CD4-positive, alpha-beta T cell (primary cell): Measurements from ENCODE around the gene GRK3. TPM values are rescaled to one million over a fixed set of nuclear protein-coding genes. Genes with fewer than 3 reads are reported as not detected.

Experiments used
- ATAC-seq: fragments of 200-7000 bp; cut with Tn5 transposase; one replicate; pipeline ENCODE4 v1.10.0; 2022; ENCODE audit warnings: mild to moderate bottlenecking; ENCODE audit not compliant: poor library complexity
- CTCF ChIA-PET: fragments of 350-600 bp; sonication (Branson Sonifier 250); formaldehyde crosslinking; loops from one replicate; lab custom pipeline; 2021; ENCODE audit warnings: antibody characterized with exemption, inconsistent platforms; lab: Charles Lee
- POLR2A ChIA-PET: fragments of 350-600 bp; sonication (Branson Sonifier 250); formaldehyde crosslinking; loops from one replicate; lab custom pipeline; 2021; ENCODE audit warnings: antibody characterized with exemption, inconsistent platforms; lab: Charles Lee
- DNase-seq, 14 experiments: peaks; one replicate each; pipeline ENCODE4 v3.0.0-alpha.2; 2013 to 2020; ENCODE audit warnings: mixed read lengths in 2 of 14
- H3K27ac ChIP-seq, 2 donors: one replicate each; pipeline versions ENCODE4 v1.5.1 to v1.7.0; 2013; ENCODE audit warnings: low read length in 2 of 2, low read depth in 1 of 2, mild to moderate bottlenecking in 1 of 2
- H3K27me3 ChIP-seq, 2 experiments: 1 replicate in 1 of 2; 2 replicates in 1 of 2; pipeline versions ENCODE4 v1.6.1 to v1.7.0; 2013; ENCODE audit warnings: low read length in 2 of 2, control low read depth in 1 of 2, mild to moderate bottlenecking in 1 of 2, moderate library complexity in 1 of 2; ENCODE audit not compliant: insufficient read depth in 2 of 2, control insufficient read depth in 1 of 2
- H3K36me3 ChIP-seq: one replicate; pipeline ENCODE4 v1.6.1; 2013; ENCODE audit warnings: low read length, control low read depth; ENCODE audit not compliant: insufficient read depth
- H3K4me1 ChIP-seq: one replicate; pipeline ENCODE4 v1.6.1; 2013; ENCODE audit warnings: low read length, control low read depth; ENCODE audit not compliant: insufficient read depth
- H3K4me3 ChIP-seq: one replicate; pipeline ENCODE4 v1.5.1; 2013; ENCODE audit warnings: mild to moderate bottlenecking, low read length, moderate library complexity
- H3K9me3 ChIP-seq, 2 experiments: 1 replicate in 1 of 2; 2 replicates in 1 of 2; pipeline versions ENCODE4 v1.6.1 to v1.7.0; 2013; ENCODE audit warnings: low read length in 2 of 2, mild to moderate bottlenecking in 2 of 2, control low read depth in 1 of 2, moderate library complexity in 1 of 2; ENCODE audit not compliant: control insufficient read depth in 1 of 2, insufficient read depth in 1 of 2
- H3K27ac Mint-ChIP-seq: one replicate; pipeline ENCODE4 v1.8.0; 2020; ENCODE audit warnings: mixed read lengths
- H3K27me3 Mint-ChIP-seq: one replicate; pipeline ENCODE4 v1.8.0; 2021; ENCODE audit warnings: mixed read lengths
- H3K36me3 Mint-ChIP-seq: one replicate; pipeline ENCODE4 v1.8.0; 2021; ENCODE audit warnings: low read depth, mixed read lengths
- H3K4me1 Mint-ChIP-seq: one replicate; pipeline ENCODE4 v1.8.0; 2021; ENCODE audit warnings: low read depth, mixed read lengths
- H3K4me3 Mint-ChIP-seq: one replicate; pipeline ENCODE4 v1.8.0; 2020; ENCODE audit warnings: mild to moderate bottlenecking, mixed read lengths
- H3K9me3 Mint-ChIP-seq: one replicate; pipeline ENCODE4 v1.8.0; 2020; ENCODE audit warnings: mixed read lengths
- intact Hi-C, 2 experiments: fragments of 100-400 bp; cut with DNase I in 1 of 2; cut with micrococcal nuclease in 1 of 2; formaldehyde crosslinking; loops; one replicate each; pipeline versions ENCODE4 v1.15.1 to v1.9.0; 2023 to 2025; cut with DNase I, micrococcal nuclease
- total RNA-seq, 174 experiments: library from RNA in 2 of 174; stranded (reverse) in 2 of 174; gene quantifications; one replicate each; pipeline ENCODE4 v1.2.3 and lab custom pipeline; 2021 to 2026
- TF ChIP-seq, protein P1 (sequence below): fragments of 200-600 bp; IDR thresholded peaks from one replicate; pipeline ENCODE4 v1.8.0; 2022; ENCODE audit warnings: antibody characterized with exemption, mild to moderate bottlenecking

Gene GRK3
- total RNA-seq, 2 experiments from 2014 or later: 1.7 to 2.0 TPM

DNA sequence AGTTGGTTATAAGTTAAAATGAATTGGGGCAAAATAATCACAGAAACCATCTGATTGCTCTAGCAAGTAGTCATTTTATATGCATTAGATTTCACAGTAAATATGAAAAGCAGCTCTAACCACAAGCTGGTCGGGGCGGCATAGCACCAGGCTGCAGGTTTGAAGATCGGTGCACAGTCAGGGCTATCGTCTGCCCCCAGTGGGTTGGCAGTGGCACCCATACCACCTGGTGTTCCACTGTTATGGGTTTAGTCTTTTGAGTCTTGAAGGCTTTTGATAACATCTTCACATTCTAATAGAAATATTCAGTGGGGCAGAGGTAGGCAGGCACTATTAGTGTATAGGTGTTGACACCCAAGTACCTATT, 62.1 kb downstream of the GRK3 start:
- Mint-ChIP-seq H3K27ac (no peak overlapping the region), H3K4me3 (no peak overlapping the region), H3K27me3 (no peaks in the 10 kb centered on the region), H3K9me3 (no peaks in the 10 kb centered on the region), H3K4me1 (no peaks in the 10 kb centered on the region), H3K36me3 (no peaks in the 10 kb centered on the region)
- no peaks in the 10 kb centered on the region for H3K4me1 ChIP-seq
- TF ChIP-seq, protein P1, sequence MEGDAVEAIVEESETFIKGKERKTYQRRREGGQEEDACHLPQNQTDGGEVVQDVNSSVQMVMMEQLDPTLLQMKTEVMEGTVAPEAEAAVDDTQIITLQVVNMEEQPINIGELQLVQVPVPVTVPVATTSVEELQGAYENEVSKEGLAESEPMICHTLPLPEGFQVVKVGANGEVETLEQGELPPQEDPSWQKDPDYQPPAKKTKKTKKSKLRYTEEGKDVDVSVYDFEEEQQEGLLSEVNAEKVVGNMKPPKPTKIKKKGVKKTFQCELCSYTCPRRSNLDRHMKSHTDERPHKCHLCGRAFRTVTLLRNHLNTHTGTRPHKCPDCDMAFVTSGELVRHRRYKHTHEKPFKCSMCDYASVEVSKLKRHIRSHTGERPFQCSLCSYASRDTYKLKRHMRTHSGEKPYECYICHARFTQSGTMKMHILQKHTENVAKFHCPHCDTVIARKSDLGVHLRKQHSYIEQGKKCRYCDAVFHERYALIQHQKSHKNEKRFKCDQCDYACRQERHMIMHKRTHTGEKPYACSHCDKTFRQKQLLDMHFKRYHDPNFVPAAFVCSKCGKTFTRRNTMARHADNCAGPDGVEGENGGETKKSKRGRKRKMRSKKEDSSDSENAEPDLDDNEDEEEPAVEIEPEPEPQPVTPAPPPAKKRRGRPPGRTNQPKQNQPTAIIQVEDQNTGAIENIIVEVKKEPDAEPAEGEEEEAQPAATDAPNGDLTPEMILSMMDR: no peak
- ATAC-seq (no peak), DNase-seq (no peak)
- H3K9me3 ChIP-seq: no peaks in the 10 kb centered on the region
- CTCF ChIA-PET: no interaction called here
- intact Hi-C loops: no loop called here
- H3K36me3 ChIP-seq: no peaks in the 10 kb centered on the region
- H3K4me3 ChIP-seq: no peak overlapping the region
- POLR2A ChIA-PET: no interaction called here
- no peaks in the 10 kb centered on the region for H3K27me3 ChIP-seq
- no peak overlapping the region for H3K27ac ChIP-seq

DNA sequence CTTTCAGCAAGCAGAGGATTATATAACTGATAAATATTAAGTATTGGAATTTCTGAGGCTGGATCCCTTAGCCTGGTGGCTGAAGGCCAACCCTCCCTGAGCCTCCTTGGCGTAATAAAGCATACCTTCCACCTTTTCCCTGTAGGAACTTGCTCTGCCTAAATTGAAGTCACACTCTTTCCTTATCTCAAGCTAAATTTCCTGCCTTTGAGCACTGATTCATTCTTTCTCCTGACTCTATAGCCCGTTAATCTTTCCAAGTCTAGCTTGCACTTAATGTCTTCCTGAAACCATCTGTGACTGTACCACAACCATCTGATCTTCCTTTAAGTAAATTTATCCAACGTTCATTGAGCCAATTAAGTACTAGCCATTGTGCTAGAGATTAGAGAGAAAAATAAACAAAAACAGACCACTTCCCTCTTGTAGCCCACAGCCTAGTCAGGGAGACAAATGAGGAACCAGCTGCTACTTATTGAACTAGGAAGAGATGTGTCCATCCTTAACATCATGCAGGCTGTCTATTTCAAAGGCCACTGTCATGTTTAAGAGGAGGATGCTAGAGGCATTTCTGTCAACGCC, 62.9 kb downstream of the GRK3 start:
- Mint-ChIP-seq H3K9me3 (no peaks in the 10 kb centered on the region), H3K4me3 (no peak overlapping the region), H3K27me3 (no peaks in the 10 kb centered on the region), H3K27ac (no peak overlapping the region), H3K4me1 (no peaks in the 10 kb centered on the region), H3K36me3 (no peaks in the 10 kb centered on the region)
- no peaks in the 10 kb centered on the region for H3K9me3 ChIP-seq
- TF ChIP-seq, protein P1: no peak
- H3K36me3 ChIP-seq: no peaks in the 10 kb centered on the region
- intact Hi-C loops: no loop called here
- ChIA-PET POLR2A (no interaction called here), CTCF (no interaction called here)
- no peak overlapping the region for H3K27ac ChIP-seq
- no peak overlapping the region for H3K4me3 ChIP-seq
- no peaks in the 10 kb centered on the region for H3K27me3 ChIP-seq
- H3K4me1 ChIP-seq: no peaks in the 10 kb centered on the region
- no peak for DNase-seq
- no peak for ATAC-seq

- no peak overlapping the region for H3K27ac Mint-ChIP-seq
- Histone ChIP-seq H3K36me3 (no peaks in the 10 kb centered on the region), H3K4me3 (no peak overlapping the region), H3K4me1 (no peaks in the 10 kb centered on the region), H3K27ac (no peak overlapping the region), H3K9me3 (no peaks in the 10 kb centered on the region), H3K27me3 (no peaks in the 10 kb centered on the region)
- intact Hi-C loops: no loop called here
- ChIA-PET POLR2A (no interaction called here), CTCF (no interaction called here)
- no peaks in the 10 kb centered on the region for H3K27me3 Mint-ChIP-seq
- no peaks in the 10 kb centered on the region for H3K4me1 Mint-ChIP-seq
- H3K9me3 Mint-ChIP-seq: no peaks in the 10 kb centered on the region
- no peaks in the 10 kb centered on the region for H3K36me3 Mint-ChIP-seq
- no peak overlapping the region for H3K4me3 Mint-ChIP-seq
- no peak for ATAC-seq
- TF ChIP-seq, protein P1: no peak
- DNase-seq: no peak
These were observed 64.0 kb downstream of the GRK3 start for GRCh38 chr22:25628494-25628893.
